Mucosa of descending colon (tissue), 3 donors: ENCODE measurements around the gene KCNH2. TPM values are rescaled to one million over a fixed set of nuclear protein-coding genes. Genes with fewer than 3 reads are reported as not detected.
A peak's percentile ranks its signal among the peaks of the same experiment; 100 is the strongest.

ENCODE experiments used
- ATAC-seq: fragments of 200-7000 bp; cut with Tn5 transposase; one replicate; pipeline ENCODE4 v1.9.1; 2020; ENCODE audit warnings: mild to moderate bottlenecking, moderate library complexity
- DNase-seq, 3 donors: peaks; one replicate each; pipeline ENCODE4 v3.0.0-alpha.2; 2020
- H3K36me3 ChIP-seq: fragments of 200-600 bp; one replicate; pipeline ENCODE4 v1.8.0; 2021; ENCODE audit warnings: low read depth, mild to moderate bottlenecking
- H3K4me1 ChIP-seq: fragments of 200-600 bp; one replicate; pipeline ENCODE4 v1.8.0; 2021; ENCODE audit warnings: low read depth, mild to moderate bottlenecking
- H3K4me3 ChIP-seq: fragments of 200-600 bp; one replicate; pipeline ENCODE4 v1.8.0; 2021; ENCODE audit warnings: mild to moderate bottlenecking
- H3K9me3 ChIP-seq: fragments of 200-600 bp; one replicate; pipeline ENCODE4 v1.8.0; 2021; ENCODE audit warnings: mild to moderate bottlenecking
- intact Hi-C, 2 donors: fragments of 100-400 bp; cut with DNase I in 1 of 2; cut with micrococcal nuclease in 1 of 2; formaldehyde crosslinking; loops; one replicate each; pipeline versions ENCODE4 v1.11.0 to v1.11.1; 2022; cut with DNase I, micrococcal nuclease
- total RNA-seq, 3 donors: library from RNA; stranded (reverse); fragmentation: NEBNext Ultra II Directional in 2 of 3; extraction: Animal tissue kit (Norgen Biotek cat#: 25700) in 2 of 3; gene quantifications; one replicate each; pipeline versions ENCODE4 v1.2.1 to v1.2.4, GENCODE V29; 2021 to 2023
- TF ChIP-seq, protein P1 (sequence below): fragments of 200-600 bp; IDR thresholded peaks from one replicate; pipeline ENCODE4 v1.8.0; 2022; ENCODE audit warnings: antibody characterized with exemption, mild to moderate bottlenecking
- donor health status: DM: no; HTN: no; CAD: no; lungs with moderate emphysema.
- donor health status: DM: no; HTN: no; CAD: no.
- donor health status: DM: no; HTN: yes; CAD: no.

The KCNH2 gene
- total RNA-seq, 3 donors from 2014 or later, result 2.9 to 87.1 (median 5.3) TPM

GRCh38 chr7:150974468-150975391 is 3.4 kb downstream of the KCNH2 start:
- DNase-seq (peak; percentile 85 to 87 (median 86)), ATAC-seq (peak; percentile 80)
- H3K4me3 ChIP-seq, result no peak overlapping the region
- TF ChIP-seq, protein P1, sequence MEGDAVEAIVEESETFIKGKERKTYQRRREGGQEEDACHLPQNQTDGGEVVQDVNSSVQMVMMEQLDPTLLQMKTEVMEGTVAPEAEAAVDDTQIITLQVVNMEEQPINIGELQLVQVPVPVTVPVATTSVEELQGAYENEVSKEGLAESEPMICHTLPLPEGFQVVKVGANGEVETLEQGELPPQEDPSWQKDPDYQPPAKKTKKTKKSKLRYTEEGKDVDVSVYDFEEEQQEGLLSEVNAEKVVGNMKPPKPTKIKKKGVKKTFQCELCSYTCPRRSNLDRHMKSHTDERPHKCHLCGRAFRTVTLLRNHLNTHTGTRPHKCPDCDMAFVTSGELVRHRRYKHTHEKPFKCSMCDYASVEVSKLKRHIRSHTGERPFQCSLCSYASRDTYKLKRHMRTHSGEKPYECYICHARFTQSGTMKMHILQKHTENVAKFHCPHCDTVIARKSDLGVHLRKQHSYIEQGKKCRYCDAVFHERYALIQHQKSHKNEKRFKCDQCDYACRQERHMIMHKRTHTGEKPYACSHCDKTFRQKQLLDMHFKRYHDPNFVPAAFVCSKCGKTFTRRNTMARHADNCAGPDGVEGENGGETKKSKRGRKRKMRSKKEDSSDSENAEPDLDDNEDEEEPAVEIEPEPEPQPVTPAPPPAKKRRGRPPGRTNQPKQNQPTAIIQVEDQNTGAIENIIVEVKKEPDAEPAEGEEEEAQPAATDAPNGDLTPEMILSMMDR, result peak; percentile 7
- H3K4me1 ChIP-seq, result peaks cover 17% of the 10 kb centered on the region
- H3K9me3 ChIP-seq, result no peaks in the 10 kb centered on the region
- intact Hi-C loops, result no loop called here
- no peaks in the 10 kb centered on the region for H3K36me3 ChIP-seq

DNA sequence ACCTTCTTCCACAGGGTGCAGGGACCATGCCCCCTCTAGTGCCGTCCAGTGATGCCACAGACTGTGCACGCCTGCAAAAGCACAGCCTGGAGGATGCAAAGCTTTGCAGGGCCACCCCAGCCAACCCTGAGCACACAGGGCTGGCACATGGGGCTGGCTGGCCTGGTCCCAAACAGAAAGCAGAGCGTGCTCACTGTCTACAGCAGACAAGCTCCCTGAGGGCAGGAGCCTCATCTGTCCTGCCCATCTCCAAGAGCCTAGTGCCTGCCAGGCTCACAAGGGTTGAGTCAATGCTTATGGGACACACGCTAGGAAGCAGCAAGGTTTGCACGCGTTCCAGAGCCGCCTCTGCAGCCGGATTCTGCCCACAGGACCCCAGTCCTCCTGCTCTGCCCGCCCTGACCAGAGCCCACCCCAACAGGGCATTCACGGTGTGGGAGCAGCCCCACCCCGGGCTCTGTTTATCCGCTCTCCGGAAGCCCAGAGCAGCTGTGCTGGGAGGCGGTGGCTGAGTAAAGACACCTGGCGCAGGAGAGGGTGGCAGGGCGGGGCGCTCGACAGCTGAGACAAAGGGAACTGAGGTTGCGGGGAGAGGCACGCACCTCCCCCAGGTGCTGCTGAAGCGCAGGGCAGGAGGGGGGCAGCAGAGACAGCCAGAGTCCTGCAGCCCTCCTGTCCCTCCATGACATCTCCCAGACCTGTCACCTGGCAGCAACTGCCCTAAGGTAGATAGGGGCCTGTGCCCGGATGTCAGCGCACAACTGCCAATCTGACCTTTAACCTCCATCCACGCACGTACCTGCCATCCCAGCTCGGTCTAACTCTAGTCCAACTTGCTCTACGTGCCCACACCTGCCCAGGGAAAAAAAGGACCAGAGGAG is 4.3 kb downstream of the KCNH2 start:
- no peaks in the 10 kb centered on the region for H3K9me3 ChIP-seq
- intact Hi-C loops, result no loop called here
- ATAC-seq (peak; percentile 77), DNase-seq (peak; percentile 84 to 90 (median 85))
- TF ChIP-seq, protein P1, result no peak
- H3K36me3 ChIP-seq, result no peaks in the 10 kb centered on the region
- no peak overlapping the region for H3K4me3 ChIP-seq
- H3K4me1 ChIP-seq, result peaks cover 17% of the 10 kb centered on the region

DNA sequence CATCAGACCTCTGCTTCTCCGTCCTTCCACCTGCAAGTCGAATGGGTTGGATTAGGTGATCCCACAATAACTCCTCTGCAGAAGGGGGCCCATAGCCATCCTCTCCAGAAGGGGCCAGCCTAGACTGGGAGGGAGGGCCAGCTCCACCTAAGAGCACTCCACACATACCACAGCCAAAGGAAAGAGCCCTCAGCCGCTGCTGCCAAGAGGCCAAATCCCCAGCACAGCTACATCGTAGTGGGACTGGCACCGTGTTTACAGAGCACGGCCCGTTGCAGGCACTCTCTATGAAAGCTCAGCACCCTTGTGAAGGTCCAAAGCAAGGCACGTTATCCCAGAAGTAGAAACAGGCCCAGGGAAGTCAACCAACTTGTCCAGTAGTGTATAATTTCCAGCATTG is 5.4 kb downstream of the KCNH2 start:
- Histone ChIP-seq H3K9me3 (no peaks in the 10 kb centered on the region), H3K36me3 (no peaks in the 10 kb centered on the region), H3K4me1 (peaks cover 14% of the 10 kb centered on the region), H3K4me3 (no peak overlapping the region)
- no peak for ATAC-seq
- intact Hi-C loops, result no loop called here
- TF ChIP-seq, protein P1, result no peak
- DNase-seq, result peak in 1 of 3 donors; percentile 36

DNA sequence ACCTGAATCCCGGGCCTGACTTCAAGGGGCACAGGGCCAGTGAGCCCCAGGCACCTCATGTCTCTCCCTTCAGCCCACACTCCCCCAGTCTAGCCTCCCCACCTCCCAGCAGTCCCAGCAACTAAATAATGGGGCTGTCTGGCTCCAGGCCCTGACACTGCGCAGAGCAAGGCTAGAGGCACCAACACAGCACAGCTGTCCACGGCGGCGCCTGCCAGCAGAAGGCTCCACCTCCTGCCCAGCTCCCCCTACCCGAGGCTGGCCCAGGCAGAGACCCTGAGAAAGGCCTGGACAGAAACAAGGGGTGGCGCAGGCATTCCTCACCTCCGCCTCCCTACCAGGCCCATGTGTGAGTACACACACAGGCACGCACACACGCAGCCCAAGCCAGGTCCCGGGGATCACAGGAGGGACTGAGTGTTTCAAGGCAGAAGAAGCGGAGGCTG is 6.1 kb downstream of the KCNH2 start:
- Histone ChIP-seq H3K36me3 (no peaks in the 10 kb centered on the region), H3K4me3 (no peak overlapping the region), H3K4me1 (peaks cover 10% of the 10 kb centered on the region), H3K9me3 (no peaks in the 10 kb centered on the region)
- peak; percentile 38 to 62 (median 58) for DNase-seq
- TF ChIP-seq, protein P1, result no peak
- no peak for ATAC-seq
- intact Hi-C loops, result no loop called here

DNA sequence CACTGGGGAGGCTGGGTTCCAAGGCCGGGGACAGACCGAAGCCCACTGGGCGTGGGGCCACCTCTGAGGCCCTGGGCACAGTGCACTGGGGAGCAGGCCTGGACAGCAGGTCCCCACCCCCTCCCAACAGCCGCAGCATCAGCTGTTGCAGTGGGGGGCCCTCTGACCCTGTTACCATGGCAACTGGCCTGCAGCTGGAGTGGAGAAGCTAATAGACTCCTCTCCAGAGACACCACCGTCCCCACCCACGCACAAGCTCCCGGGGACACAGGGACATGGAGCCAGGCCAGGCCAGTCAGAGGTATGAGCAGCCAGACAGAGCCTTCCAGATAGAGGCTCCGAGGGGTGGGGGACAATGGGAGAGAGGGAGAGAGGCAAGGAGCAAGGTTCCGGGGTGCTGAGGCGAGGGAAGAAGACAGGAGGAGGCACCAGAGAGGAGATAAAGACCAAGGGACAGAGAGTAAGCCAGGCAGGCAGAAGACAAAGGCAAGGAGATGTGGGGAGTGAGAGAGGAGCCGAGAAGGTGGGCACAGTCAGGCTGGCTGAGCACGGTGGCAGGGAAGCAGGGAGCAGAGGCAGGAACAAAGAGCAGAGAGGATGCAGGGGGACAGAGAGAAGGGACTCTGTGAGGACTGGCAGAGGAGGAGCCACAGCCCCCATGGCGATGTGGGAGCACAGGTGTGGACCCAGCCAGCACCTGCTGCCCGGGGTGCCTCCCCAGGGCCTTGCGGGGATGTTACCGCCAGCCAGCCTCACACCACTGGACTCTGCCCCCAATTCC is 6.7 kb downstream of the KCNH2 start:
- no peak overlapping the region for H3K4me3 ChIP-seq
- TF ChIP-seq, protein P1, result no peak
- ATAC-seq, result no peak

More for the DNA sequence above, 6.7 kb downstream of the KCNH2 start:
- DNase-seq, result peak in 1 of 3 donors; percentile 44
- Histone ChIP-seq H3K4me1 (peaks cover 10% of the 10 kb centered on the region), H3K36me3 (no peaks in the 10 kb centered on the region), H3K9me3 (no peaks in the 10 kb centered on the region)
- intact Hi-C loops, result no loop called here
